ENCODE results near the gene C10orf90. TPM values are rescaled to one million over a fixed set of nuclear protein-coding genes. Genes with fewer than 3 reads are reported as not detected.

The C10orf90 gene
- total RNA-seq = 1 to 10 TPM; 2.1 to 6.5 (median 4.1) TPM

- H3K36me3 ChIP-seq = no peaks in the 10 kb centered on the region
- H3K4me3 ChIP-seq = no peak within 1 kb of the TSS
- TF ChIP-seq EP300 (IDR thresholded peaks at IDR 0.05) = no peak
- no peak for TF ChIP-seq POLR2A (IDR thresholded peaks at IDR 0.05)
- no peak for TF ChIP-seq POLR2AphosphoS5 (IDR thresholded peaks at IDR 0.05)
- TF ChIP-seq CTCF (IDR thresholded peaks at IDR 0.05) = no peak
- WGBS = 76% methylated on average over 12 of the region's 12 CpGs
- peak within 1 kb of the TSS; percentile 32 for H3K27ac ChIP-seq
- peaks cover 10% of the 10 kb centered on the region for H3K4me1 ChIP-seq
- no peaks in the 10 kb centered on the region for H3K9me3 ChIP-seq
- no peaks in the 10 kb centered on the region for H3K27me3 ChIP-seq
- no peak for DNase-seq (ENCODE audit: low spot score in 2 of 2)
These were observed at the start of gene C10orf90 for GRCh38 chr10:126670056-126670894. TSS of gene C10orf90 (minus strand) at chr10:126670693. CDS start at chr10:126670480, 213 bp downstream.

- Histone ChIP-seq H3K27ac (no peak overlapping the region), H3K4me3 (no peak overlapping the region), H3K36me3 (no peaks in the 10 kb centered on the region), H3K9me3 (no peaks in the 10 kb centered on the region), H3K27me3 (peaks cover 10% of the 10 kb centered on the region), H3K4me1 (no peaks in the 10 kb centered on the region)
- TF ChIP-seq POLR2AphosphoS5 (IDR thresholded peaks at IDR 0.05) (no peak), POLR2A (IDR thresholded peaks at IDR 0.05) (no peak), CTCF (IDR thresholded peaks at IDR 0.05) (no peak), EP300 (IDR thresholded peaks at IDR 0.05) (no peak)
- no peak for DNase-seq (ENCODE audit: low spot score in 2 of 2)
- 89% methylated on average over 1 of the region's 1 CpG for WGBS
These were observed 45.9 kb upstream of the C10orf90 start for GRCh38 chr10:126716366-126716765.

- no peak for DNase-seq (ENCODE audit: low spot score in 2 of 2)
- Histone ChIP-seq H3K4me1 (no peaks in the 10 kb centered on the region), H3K9me3 (no peaks in the 10 kb centered on the region), H3K27me3 (peaks cover 3% of the 10 kb centered on the region), H3K36me3 (no peaks in the 10 kb centered on the region), H3K4me3 (no peak overlapping the region), H3K27ac (no peak overlapping the region)
- 74% methylated on average over 7 of the region's 7 CpGs for WGBS
- TF ChIP-seq POLR2AphosphoS5 (IDR thresholded peaks at IDR 0.05) (no peak), CTCF (IDR thresholded peaks at IDR 0.05) (no peak), EP300 (IDR thresholded peaks at IDR 0.05) (no peak), POLR2A (IDR thresholded peaks at IDR 0.05) (no peak)
These were observed 43.1 kb upstream of the C10orf90 start for GRCh38 chr10:126713594-126713993.

- H3K36me3 ChIP-seq = no peaks in the 10 kb centered on the region
- WGBS = 91% methylated on average over 6 of the region's 6 CpGs
- no peak overlapping the region for H3K4me3 ChIP-seq
- no peak overlapping the region for H3K27ac ChIP-seq
- TF ChIP-seq EP300 (IDR thresholded peaks at IDR 0.05) (no peak), CTCF (IDR thresholded peaks at IDR 0.05) (no peak), POLR2A (IDR thresholded peaks at IDR 0.05) (no peak), POLR2AphosphoS5 (IDR thresholded peaks at IDR 0.05) (no peak)
- DNase-seq (ENCODE audit: low spot score in 2 of 2) = no peak
- H3K4me1 ChIP-seq = no peaks in the 10 kb centered on the region
- no peaks in the 10 kb centered on the region for H3K9me3 ChIP-seq
- H3K27me3 ChIP-seq = no peaks in the 10 kb centered on the region
These were observed 42.2 kb upstream of the C10orf90 start for GRCh38 chr10:126712681-126713080.

- H3K27ac ChIP-seq = no peak overlapping the region
These were observed 35.6 kb upstream of the C10orf90 start for GRCh38 chr10:126705951-126706565.

More at GRCh38 chr10:126705951-126706565, 35.6 kb upstream of the C10orf90 start:
- Histone ChIP-seq H3K4me1 (no peaks in the 10 kb centered on the region), H3K9me3 (no peaks in the 10 kb centered on the region), H3K27me3 (no peaks in the 10 kb centered on the region), H3K36me3 (no peaks in the 10 kb centered on the region), H3K4me3 (no peak overlapping the region)
- TF ChIP-seq POLR2A (IDR thresholded peaks at IDR 0.05) (no peak), CTCF (IDR thresholded peaks at IDR 0.05) (no peak), EP300 (IDR thresholded peaks at IDR 0.05) (no peak), POLR2AphosphoS5 (IDR thresholded peaks at IDR 0.05) (no peak)
- WGBS = 80% methylated on average over 3 of the region's 3 CpGs
- no peak for DNase-seq (ENCODE audit: low spot score in 2 of 2)

Measured in suprapubic skin (tissue), 4 donors.